K562 (cell line): ENCODE data around the gene RHOA. TPM values are rescaled to one million over a fixed set of nuclear protein-coding genes. Genes with fewer than 3 reads are reported as not detected.

ENCODE experiments used
- ATAC-seq: fragments of 200-7000 bp; cut with Tn5 transposase; 3 replicates; pipeline ENCODE4 v1.9.1; 2020; ENCODE audit warnings: moderate library complexity
- BruUV-seq: library from RNA; stranded (reverse); fragments of 400-500 nt; replicated peaks from 2 replicates; lab custom pipeline; 2021; lab: Mats Ljungman, UMichigan
- CTCF ChIA-PET: fragments of 300-600 bp; formaldehyde crosslinking; extraction: SDS; loops from one replicate; lab custom pipeline; 2021; ENCODE audit warnings: low intra/inter-chr PET ratio; lab: Yijun Ruan, JAX
- POLR2A ChIA-PET: fragments of 300-600, 350-650 bp; sonication (Branson Sonifier 250); formaldehyde crosslinking; extraction: SDS; loops from one replicate; lab custom pipeline; 2021; ENCODE audit warnings: antibody characterized with exemption, inconsistent platforms; lab: Yijun Ruan, JAX
- DNase-seq, 4 experiments: peaks; one replicate each; pipeline versions ENCODE4 v3.0.0 to v3.0.0-alpha.2; 2011 to 2018; ENCODE audit warnings: low spot score in 3 of 4, mixed read lengths in 3 of 4; ENCODE audit errors: extremely low read depth in 1 of 4
- FAIRE-seq: peaks from 2 replicates; lab custom pipeline; 2011; peaks lifted over from hg19 to GRCh38; lab: Jason Lieb, UNC
- H2AFZ ChIP-seq: 2 replicates; pipeline ENCODE4 v1.6.0; 2011; ENCODE audit warnings: low read depth, low read length, control low read depth, inconsistent platforms
- H3K27ac ChIP-seq: fragments of 200-600 bp; 3 replicates; pipeline ENCODE4 v1.8.0; 2011; ENCODE audit warnings: low read depth, mild to moderate bottlenecking, control low read depth, inconsistent platforms, low read length, moderate library complexity, mixed read lengths; ENCODE audit errors: extremely low read depth
- H3K27me3 ChIP-seq, 2 experiments: fragments of 300-600 bp in 1 of 2; 2 replicates in 1 of 2; 3 replicates in 1 of 2; pipeline versions ENCODE4 v1.6.0 to v1.8.0; 2011; ENCODE audit warnings: inconsistent platforms in 2 of 2, low read length in 2 of 2, mild to moderate bottlenecking in 1 of 2, mixed read lengths in 1 of 2, moderate library complexity in 1 of 2; ENCODE audit not compliant: control insufficient read depth in 2 of 2, insufficient read depth in 2 of 2
- H3K36me3 ChIP-seq: fragments of 300-600 bp; 3 replicates; pipeline ENCODE4 v1.8.0; 2011; ENCODE audit warnings: mild to moderate bottlenecking, low read length, inconsistent platforms; ENCODE audit not compliant: control insufficient read depth, insufficient read depth
- H3K4me1 ChIP-seq, 2 experiments: fragments of 200-600 bp in 1 of 2; replicated peaks in 1 of 2; 2 replicates in 1 of 2; 3 replicates in 1 of 2; pipeline versions ENCODE4 v1.5.1 to v1.8.0; 2011; ENCODE audit warnings: inconsistent platforms in 2 of 2, low read length in 2 of 2, mild to moderate bottlenecking in 1 of 2, mixed read lengths in 1 of 2, moderate library complexity in 1 of 2; ENCODE audit not compliant: control insufficient read depth in 2 of 2, insufficient read depth in 2 of 2
- H3K4me2 ChIP-seq: 2 replicates; pipeline ENCODE4 v1.6.1; 2011; ENCODE audit warnings: low read length, control low read depth, inconsistent platforms, mixed read lengths; ENCODE audit not compliant: insufficient read depth
- H3K4me3 ChIP-seq: fragments of 200-600 bp; sonication (generic), shearing (Covaris generic); 2 replicates; pipeline ENCODE4 v1.5.1; 2016; ENCODE audit warnings: control low read depth, inconsistent platforms
- H3K79me2 ChIP-seq: fragments of 200-600 bp; 3 replicates; pipeline ENCODE4 v1.8.0; 2011; ENCODE audit warnings: low read length, inconsistent platforms; ENCODE audit not compliant: control insufficient read depth, insufficient read depth
- H3K9ac ChIP-seq, 2 experiments: 2 replicates each; pipeline versions ENCODE4 v1.6.0 to v1.6.1; 2011; ENCODE audit warnings: low read depth in 2 of 2, low read length in 2 of 2, control low read depth in 1 of 2, inconsistent platforms in 1 of 2, mild to moderate bottlenecking in 1 of 2, mixed read lengths in 1 of 2; ENCODE audit not compliant: insufficient read depth in 1 of 2
- H3K9me1 ChIP-seq: one replicate; pipeline ENCODE4 v1.6.0; 2011; ENCODE audit warnings: inconsistent platforms, mild to moderate bottlenecking, low read length, moderate library complexity; ENCODE audit not compliant: control insufficient read depth, insufficient read depth
- H3K9me3 ChIP-seq: replicated peaks from 2 replicates; pipeline ENCODE4 v1.5.1; 2011; ENCODE audit warnings: low read depth, low read length, inconsistent platforms; ENCODE audit not compliant: control insufficient read depth, insufficient read depth
- H4K20me1 ChIP-seq: replicated peaks from 2 replicates; pipeline ENCODE4 v1.6.1; 2011; ENCODE audit warnings: low read length, inconsistent platforms, mixed read lengths; ENCODE audit not compliant: control insufficient read depth, insufficient read depth
- ARID3B ChIP-seq: fragments of 250-450 bp; sonication (Bioruptor Pico); IDR thresholded peaks from 2 replicates; pipeline ENCODE4 v1.4.0; 2020; ENCODE audit warnings: borderline replicate concordance
- CBX8 ChIP-seq: fragments of 200-600 bp; sonication (generic); IDR thresholded peaks from 2 replicates; pipeline ENCODE4 v1.6.1; 2012; ENCODE audit warnings: borderline replicate concordance, mixed run types, low read depth, mild to moderate bottlenecking, moderate library complexity, mixed read lengths, low read length, control low read depth, inconsistent platforms; ENCODE audit not compliant: poor library complexity, severe bottlenecking; ENCODE audit errors: extremely low read depth
- DNMT1 ChIP-seq: fragments of 450-650 bp; IDR thresholded peaks from 2 replicates; pipeline ENCODE4 v1.6.1; 2016; ENCODE audit warnings: antibody characterized with exemption, mild to moderate bottlenecking
- DPF2 ChIP-seq: fragments of 450-650 bp; IDR thresholded peaks from 2 replicates; pipeline ENCODE4 v1.6.1; 2016
- JUND ChIP-seq, 2 experiments: IDR thresholded peaks; 2 replicates in 1 of 2; 3 replicates in 1 of 2; pipeline ENCODE4 v1.6.1; 2011; ENCODE audit warnings: borderline replicate concordance in 2 of 2, low read depth in 2 of 2, low read length in 2 of 2, improper control_type of control experiment in 1 of 2, missing biosample characterization in 1 of 2, missing genetic modification characterization in 1 of 2, missing genetic modification reagents in 1 of 2
- MTF1 ChIP-seq: fragments of 250-450 bp; sonication (Bioruptor Pico); IDR thresholded peaks from 2 replicates; pipeline ENCODE4 v1.9.0; 2021; ENCODE audit warnings: moderate library complexity, mild to moderate bottlenecking, inconsistent platforms, borderline replicate concordance
- MXD1 ChIP-seq: fragments of 250-450 bp; sonication (Bioruptor Pico); IDR thresholded peaks from 2 replicates; pipeline ENCODE4 v1.8.0; 2021; ENCODE audit warnings: borderline replicate concordance, mild to moderate bottlenecking, moderate library complexity; ENCODE audit not compliant: poor library complexity, severe bottlenecking
- PRMT5 ChIP-seq: sonication (generic); formaldehyde crosslinking; IDR thresholded peaks from 2 replicates; pipeline ENCODE4 v1.5.0; 2020; ENCODE audit warnings: missing genetic modification reagents
- SMAD3 ChIP-seq: fragments of 450-650 bp; formaldehyde crosslinking; conservative IDR thresholded peaks from 2 replicates; pipeline ENCODE4 v1.4.0; 2020; ENCODE audit warnings: mild to moderate bottlenecking
- SP2 ChIP-seq: IDR thresholded peaks from 2 replicates; pipeline ENCODE4 v1.6.1; 2011; ENCODE audit warnings: mild to moderate bottlenecking, low read depth, low read length, moderate library complexity; ENCODE audit not compliant: poor library complexity, severe bottlenecking; ENCODE audit errors: extremely low read depth
- SREBF1 ChIP-seq: fragments of 150-350 bp; IDR thresholded peaks from 2 replicates; pipeline ENCODE4 v1.6.1; 2014; ENCODE audit warnings: antibody characterized with exemption, low read depth, low read length, borderline replicate concordance
- TARDBP ChIP-seq: fragments of 450-650 bp; IDR thresholded peaks from 2 replicates; pipeline ENCODE4 v1.6.1; 2016
- ZNF436 ChIP-seq: fragments of 250-450, 450-650 bp; sonication (Bioruptor Pico); formaldehyde crosslinking; IDR thresholded peaks from 2 replicates; pipeline ENCODE4 v1.7.0; 2020; ENCODE audit warnings: mild to moderate bottlenecking
- ZSCAN29 ChIP-seq: fragments of 450-650 bp; IDR thresholded peaks from 2 replicates; pipeline ENCODE4 v1.6.1; 2017
- whole genome bisulfite sequencing: fragments of 100-300 bp; shearing (Covaris generic); methylation state at CpG from one replicate; pipeline ENCODE4 v1.1.6; 2016; ENCODE audit warnings: low coverage, mixed read lengths; ENCODE audit not compliant: insufficient coverage; ENCODE audit errors: missing lambda C conversion rate; 5-methylcytosine and 5-hydroxymethylcytosine counted together
- in situ Hi-C: fragments of 300-500 bp; cut with MboI; formaldehyde crosslinking; loops from 4 replicates; pipeline ENCODE4 v1.15.0; 2018; ENCODE audit warnings: inconsistent platforms, mixed read lengths
- intact Hi-C: fragments of 100-400 bp; cut with micrococcal nuclease; formaldehyde crosslinking; loops from 2 replicates; pipeline ENCODE4 v1.14.2; 2022
- polyA plus RNA-seq, 8 experiments: library from polyadenylated mRNA; depleted of rRNA in 4 of 8; stranded (reverse) in 5 of 8; unstranded in 3 of 8; fragments of >200 nt; fragmentation: Nextera tagmentation in 2 of 8; fragmentation: Illumina TruSeq in 1 of 8; extraction: Ambion mirVana in 2 of 8; extraction: Trizol in 1 of 8; gene quantifications; 2 replicates each; pipeline versions ENCODE4 v1.2.1 to v1.2.3, GENCODE V29; 2011 to 2014; ENCODE audit warnings: inconsistent platforms in 1 of 8, missing spikeins in 1 of 8
- total RNA-seq, 7 experiments: library from RNA; depleted of rRNA in 6 of 7; stranded (reverse); fragments of >200 nt in 6 of 7; fragmentation: Illumina TruSeq in 2 of 7; extraction: Trizol in 2 of 7; gene quantifications; 2 replicates each; pipeline versions ENCODE4 v1.2.1 to v1.2.3, GENCODE V29; 2011 to 2021; ENCODE audit warnings: low replicate concordance in 1 of 7

RHOA gene
- total and polyA plus RNA-seq, 9 of the 15 experiments (the other 6 are each of a cell fraction or from before 2014, with no cell fraction given) = 136 to 540 (median 236) TPM

- peak; percentile 6 for FAIRE-seq
- Histone ChIP-seq H3K27me3 (no peaks in the 10 kb centered on the region), H3K36me3 (peaks cover 35% of the 10 kb centered on the region; the same call in 2 of the 3 replicates), H3K4me3 (no peak overlapping the region), H3K9ac (no peak overlapping the region), H3K27ac (no peak overlapping the region), H4K20me1 (peaks cover 27% of the 10 kb centered on the region), H2AFZ (no peak overlapping the region), H3K4me2 (no peak overlapping the region), H3K9me1 (peaks cover 2% of the 10 kb centered on the region), H3K9me3 (no peaks in the 10 kb centered on the region), H3K4me1 (peaks cover 11 to 19% of the 10 kb centered on the region in 2 experiments; a peak in 4 of 5 replicates), H3K79me2 (peaks cover 96% of the 10 kb centered on the region)
- intact Hi-C loops = no loop called here
- no peak for DNase-seq
- 76% methylated on average over 4 of the region's 5 CpGs for WGBS
- no TSS peak for BruUV-seq
- ChIA-PET POLR2A (interaction anchor here (0.6 kb wide), 1 partner anchor 37 kb away, joined by 3 read pairs; no protein-coding TSS in a partner anchor), CTCF (no interaction called here)
- ATAC-seq = no peak
- in situ Hi-C loops = no loop called here
- TF ChIP-seq MTF1 (CRISPR knock-in tag) (no peak), CBX8 (no peak), PRMT5 (CRISPR knock-in tag) (no peak), DPF2 (no peak), TARDBP (no peak), SREBF1 (no peak)
These were observed 7.9 kb downstream of the RHOA start for GRCh38 chr3:49403891-49404290.

- CTCF ChIA-PET = no interaction called here
- no peak for FAIRE-seq
- Histone ChIP-seq H3K9ac (no peak overlapping the region), H3K27ac (no peak overlapping the region), H3K4me2 (no peak overlapping the region), H3K4me1 (peaks cover 6 to 22% of the 10 kb centered on the region in 2 experiments; a peak in 3 of 5 replicates), H2AFZ (no peak overlapping the region), H3K27me3 (no peaks in the 10 kb centered on the region), H3K36me3 (peaks cover 39% of the 10 kb centered on the region; the same call in 2 of the 3 replicates), H3K79me2 (peaks cover 96% of the 10 kb centered on the region), H3K9me3 (no peaks in the 10 kb centered on the region), H3K9me1 (peaks cover 2% of the 10 kb centered on the region), H3K4me3 (no peak overlapping the region), H4K20me1 (peaks cover 27% of the 10 kb centered on the region)
- 84% methylated on average over 2 of the region's 2 CpGs for WGBS
- DNase-seq = no peak
- ATAC-seq = no peak
- intact Hi-C loops (no loop called here), in situ Hi-C loops (no loop called here)
- POLR2A ChIA-PET = interaction anchor here (0.7 to 1.2 kb wide), 2 partner anchors 10 to 19 kb away, joined by 3 to 5 read pairs; no protein-coding TSS in a partner anchor
- BruUV-seq = no TSS peak
- TF ChIP-seq ZNF436 (CRISPR knock-in tag) = no peak
- no peak for TF ChIP-seq JUND (IDR thresholded peaks at IDR 0.05; ENCODE audit: borderline replicate concordance, low read depth, low read length)
- TF ChIP-seq JUND (tag; IDR thresholded peaks at IDR 0.05; ENCODE audit: borderline replicate concordance, low read depth, low read length) = no peak
- no peak for TF ChIP-seq SMAD3 (CRISPR knock-in tag)
- no peak for TF ChIP-seq MXD1 (CRISPR knock-in tag)
- no peak for TF ChIP-seq ZSCAN29
- no peak for TF ChIP-seq ARID3B (CRISPR knock-in tag)
- no peak for TF ChIP-seq SP2
- TF ChIP-seq DNMT1 = no peak
These were observed 10.0 kb downstream of the RHOA start for GRCh38 chr3:49401766-49402165.
